GM23338 (cell line): ENCODE results near the gene TRIOBP. TPM values are rescaled to one million over a fixed set of nuclear protein-coding genes. Genes with fewer than 3 reads are reported as not detected.

Experiments
- ATAC-seq: fragments of 200-7000 bp; cut with Tn5 transposase; 3 replicates; pipeline ENCODE4 v1.9.1; 2020
- DNase-seq: peaks from one replicate; pipeline ENCODE4 v3.0.0-alpha.2; 2015; ENCODE audit warnings: low spot score
- H2AFZ ChIP-seq: fragments of 200-600 bp; sonication (generic); 2 replicates; pipeline ENCODE4 v1.8.0; 2016; ENCODE audit warnings: antibody characterized with exemption, mild to moderate bottlenecking, moderate library complexity
- H3F3A ChIP-seq: fragments of 200-600 bp; sonication (generic); replicated peaks from 2 replicates; pipeline ENCODE4 v1.8.0; 2017; ENCODE audit warnings: antibody characterized with exemption, mixed run types, low read depth
- H3K27ac ChIP-seq: fragments of 200-600 bp; sonication (generic); 2 replicates; pipeline ENCODE4 v1.6.1; 2016; ENCODE audit warnings: low read depth
- H3K27me3 ChIP-seq: fragments of 200-600 bp; sonication (generic); 2 replicates; pipeline ENCODE4 v1.8.0; 2016; ENCODE audit warnings: mild to moderate bottlenecking, mixed run types, moderate library complexity; ENCODE audit not compliant: insufficient read depth
- H3K36me3 ChIP-seq: fragments of 200-600 bp; sonication (generic); 2 replicates; pipeline ENCODE4 v1.8.0; 2016; ENCODE audit warnings: mild to moderate bottlenecking; ENCODE audit not compliant: insufficient read depth
- H3K4me1 ChIP-seq: fragments of 200-600 bp; sonication (generic); 2 replicates; pipeline ENCODE4 v1.8.0; 2016; ENCODE audit warnings: mild to moderate bottlenecking, moderate library complexity; ENCODE audit not compliant: insufficient read depth
- H3K4me2 ChIP-seq: fragments of 200-600 bp; sonication (generic); 2 replicates; pipeline ENCODE4 v1.7.1; 2017; ENCODE audit warnings: mixed run types
- H3K4me3 ChIP-seq: fragments of 200-600 bp; sonication (generic); 2 replicates; pipeline ENCODE4 v1.6.1; 2016; ENCODE audit warnings: mixed run types
- H3K79me2 ChIP-seq: fragments of 200-600 bp; sonication (generic); replicated peaks from 2 replicates; pipeline ENCODE4 v1.8.0; 2017; ENCODE audit warnings: mild to moderate bottlenecking; ENCODE audit not compliant: insufficient read depth
- H3K9me2 ChIP-seq: fragments of 200-600 bp; sonication (generic); 2 replicates; pipeline ENCODE4 v1.8.0; 2017; ENCODE audit not compliant: insufficient read depth
- H4K20me1 ChIP-seq: fragments of 200-600 bp; sonication (generic); replicated peaks from 2 replicates; pipeline ENCODE4 v1.8.0; 2017; ENCODE audit warnings: mild to moderate bottlenecking; ENCODE audit not compliant: insufficient read depth
- H3K27ac Mint-ChIP-seq: 2 replicates; pipeline ENCODE4 v1.8.0; 2020; ENCODE audit warnings: inconsistent platforms, mild to moderate bottlenecking, moderate library complexity, mixed read lengths
- H3K27me3 Mint-ChIP-seq: 3 replicates; pipeline ENCODE4 v1.8.0; 2022; ENCODE audit warnings: low read depth, mild to moderate bottlenecking, moderate library complexity, mixed read lengths, inconsistent platforms; ENCODE audit not compliant: insufficient read depth, poor library complexity
- H3K36me3 Mint-ChIP-seq: 3 replicates; pipeline ENCODE4 v1.8.0; 2021; ENCODE audit warnings: low read depth, mild to moderate bottlenecking, inconsistent platforms, moderate library complexity, mixed read lengths
- H3K4me1 Mint-ChIP-seq: 3 replicates; pipeline ENCODE4 v1.8.0; 2020; ENCODE audit warnings: mild to moderate bottlenecking, inconsistent platforms, mixed read lengths
- H3K4me3 Mint-ChIP-seq: 3 replicates; pipeline ENCODE4 v1.8.0; 2021; ENCODE audit warnings: moderate library complexity, mild to moderate bottlenecking, inconsistent platforms, mixed read lengths
- H3K9me3 Mint-ChIP-seq: 3 replicates; pipeline ENCODE4 v1.8.0; 2020; ENCODE audit warnings: moderate library complexity, mild to moderate bottlenecking, inconsistent platforms, mixed read lengths
- CREB1 ChIP-seq: fragments of 250-450 bp; sonication (Bioruptor Pico); IDR thresholded peaks from 2 replicates; pipeline ENCODE4 v1.5.0; 2020; ENCODE audit warnings: low read depth, mild to moderate bottlenecking, moderate library complexity
- CTCF ChIP-seq, 2 experiments: fragments of 200-600 bp in 1 of 2; sonication (generic) in 1 of 2; conservative IDR thresholded peaks; 2 replicates each; pipeline versions ENCODE4 v1.5.1 to v1.6.1; 2016 to 2017; ENCODE audit warnings: antibody characterized with exemption in 2 of 2, low read depth in 2 of 2, mild to moderate bottlenecking in 2 of 2, moderate library complexity in 1 of 2
- EZH2 ChIP-seq: fragments of 200-600 bp; sonication (generic); IDR thresholded peaks from one replicate; pipeline ENCODE4 v1.8.0; 2017; ENCODE audit warnings: antibody characterized with exemption, mild to moderate bottlenecking, low read depth; ENCODE audit not compliant: unreplicated experiment
- EZH2phosphoT487 ChIP-seq: fragments of 200-600 bp; sonication (generic); IDR thresholded peaks from one replicate; pipeline ENCODE4 v1.8.1; 2018; ENCODE audit warnings: antibody characterized with exemption; ENCODE audit not compliant: unreplicated experiment
- JUNB ChIP-seq: IDR thresholded peaks from one replicate; pipeline ENCODE4 v1.6.1; 2016; ENCODE audit warnings: antibody characterized with exemption; ENCODE audit not compliant: unreplicated experiment
- NANOG ChIP-seq: IDR thresholded peaks from 2 replicates; pipeline ENCODE4 v1.6.1; 2016; ENCODE audit warnings: antibody characterized with exemption, borderline replicate concordance
- POLR2AphosphoS5 ChIP-seq: IDR thresholded peaks from 2 replicates; pipeline ENCODE4 v1.6.1; 2016; ENCODE audit warnings: antibody characterized with exemption, low read depth
- STAT1 ChIP-seq: IDR thresholded peaks from one replicate; pipeline ENCODE4 v1.6.1; 2016; ENCODE audit warnings: antibody characterized with exemption; ENCODE audit not compliant: unreplicated experiment
- ZNF114 ChIP-seq: fragments of 250-450 bp; sonication (Bioruptor Pico); IDR thresholded peaks from 2 replicates; pipeline ENCODE4 v1.5.0; 2020; ENCODE audit warnings: mild to moderate bottlenecking, moderate library complexity
- ZNF331 ChIP-seq: fragments of 250-450 bp; sonication (Bioruptor Pico); IDR thresholded peaks from 2 replicates; pipeline ENCODE4 v1.5.0; 2020; ENCODE audit warnings: low read depth, mild to moderate bottlenecking, moderate library complexity
- polyA plus RNA-seq: library from polyadenylated mRNA; unstranded; fragments of >200 nt; fragmentation: Nextera tagmentation; extraction: Ambion mirVana; gene quantifications from 2 replicates; pipeline ENCODE4 v1.2.1, GENCODE V29; 2016
- total RNA-seq: library from RNA; depleted of rRNA; stranded (reverse); fragments of >200 nt; shearing (Covaris generic); gene quantifications from 2 replicates; pipeline ENCODE4 v1.2.3, GENCODE V29; 2014
- TF ChIP-seq, protein P1 (sequence below): fragments of 250-450 bp; sonication (Bioruptor Pico); IDR thresholded peaks from 2 replicates; pipeline ENCODE4 v1.5.0; 2020; ENCODE audit warnings: mild to moderate bottlenecking, moderate library complexity
- TF ChIP-seq, protein P2 (sequence below): IDR thresholded peaks from 2 replicates; pipeline ENCODE4 v1.6.1; 2016; ENCODE audit warnings: antibody characterized with exemption
- TF ChIP-seq, protein P3 (sequence below): IDR thresholded peaks from one replicate; pipeline ENCODE4 v1.6.1; 2018; ENCODE audit warnings: antibody characterized with exemption; ENCODE audit not compliant: unreplicated experiment

Gene TRIOBP
- total and polyA plus RNA-seq, 2 experiments from 2014 or later = 21.4 to 48.4 TPM

- H3K4me1 ChIP-seq = no peaks in the 10 kb centered on the region
- Mint-ChIP-seq H3K36me3 (peaks cover 43% of the 10 kb centered on the region), H3K4me3 (no peak overlapping the region), H3K27me3 (peaks cover 8% of the 10 kb centered on the region), H3K9me3 (no peaks in the 10 kb centered on the region), H3K27ac (no peak overlapping the region), H3K4me1 (peaks cover 8% of the 10 kb centered on the region)
- H3K36me3 ChIP-seq = peaks cover 2% of the 10 kb centered on the region; the same call in 1 of the 2 replicates
- no peak overlapping the region for H3K4me2 ChIP-seq
- no peak overlapping the region for H3K4me3 ChIP-seq
- ATAC-seq (no peak), DNase-seq (no peak)
- H3F3A ChIP-seq = no peaks in the 10 kb centered on the region
- no peaks in the 10 kb centered on the region for H3K27me3 ChIP-seq
- H3K27ac ChIP-seq = no peak overlapping the region
- no peak for TF ChIP-seq ZNF114 (CRISPR knock-in tag)
- no peak for TF ChIP-seq JUNB
- TF ChIP-seq NANOG = no peak
- no peak for TF ChIP-seq EZH2phosphoT487
- no peak for TF ChIP-seq POLR2AphosphoS5
- TF ChIP-seq ZNF331 (CRISPR knock-in tag) = no peak
- no peak for TF ChIP-seq CTCF (conservative IDR thresholded peaks at IDR 0.05; ENCODE audit: low read depth in 2 of 2)
- TF ChIP-seq, protein P1, sequence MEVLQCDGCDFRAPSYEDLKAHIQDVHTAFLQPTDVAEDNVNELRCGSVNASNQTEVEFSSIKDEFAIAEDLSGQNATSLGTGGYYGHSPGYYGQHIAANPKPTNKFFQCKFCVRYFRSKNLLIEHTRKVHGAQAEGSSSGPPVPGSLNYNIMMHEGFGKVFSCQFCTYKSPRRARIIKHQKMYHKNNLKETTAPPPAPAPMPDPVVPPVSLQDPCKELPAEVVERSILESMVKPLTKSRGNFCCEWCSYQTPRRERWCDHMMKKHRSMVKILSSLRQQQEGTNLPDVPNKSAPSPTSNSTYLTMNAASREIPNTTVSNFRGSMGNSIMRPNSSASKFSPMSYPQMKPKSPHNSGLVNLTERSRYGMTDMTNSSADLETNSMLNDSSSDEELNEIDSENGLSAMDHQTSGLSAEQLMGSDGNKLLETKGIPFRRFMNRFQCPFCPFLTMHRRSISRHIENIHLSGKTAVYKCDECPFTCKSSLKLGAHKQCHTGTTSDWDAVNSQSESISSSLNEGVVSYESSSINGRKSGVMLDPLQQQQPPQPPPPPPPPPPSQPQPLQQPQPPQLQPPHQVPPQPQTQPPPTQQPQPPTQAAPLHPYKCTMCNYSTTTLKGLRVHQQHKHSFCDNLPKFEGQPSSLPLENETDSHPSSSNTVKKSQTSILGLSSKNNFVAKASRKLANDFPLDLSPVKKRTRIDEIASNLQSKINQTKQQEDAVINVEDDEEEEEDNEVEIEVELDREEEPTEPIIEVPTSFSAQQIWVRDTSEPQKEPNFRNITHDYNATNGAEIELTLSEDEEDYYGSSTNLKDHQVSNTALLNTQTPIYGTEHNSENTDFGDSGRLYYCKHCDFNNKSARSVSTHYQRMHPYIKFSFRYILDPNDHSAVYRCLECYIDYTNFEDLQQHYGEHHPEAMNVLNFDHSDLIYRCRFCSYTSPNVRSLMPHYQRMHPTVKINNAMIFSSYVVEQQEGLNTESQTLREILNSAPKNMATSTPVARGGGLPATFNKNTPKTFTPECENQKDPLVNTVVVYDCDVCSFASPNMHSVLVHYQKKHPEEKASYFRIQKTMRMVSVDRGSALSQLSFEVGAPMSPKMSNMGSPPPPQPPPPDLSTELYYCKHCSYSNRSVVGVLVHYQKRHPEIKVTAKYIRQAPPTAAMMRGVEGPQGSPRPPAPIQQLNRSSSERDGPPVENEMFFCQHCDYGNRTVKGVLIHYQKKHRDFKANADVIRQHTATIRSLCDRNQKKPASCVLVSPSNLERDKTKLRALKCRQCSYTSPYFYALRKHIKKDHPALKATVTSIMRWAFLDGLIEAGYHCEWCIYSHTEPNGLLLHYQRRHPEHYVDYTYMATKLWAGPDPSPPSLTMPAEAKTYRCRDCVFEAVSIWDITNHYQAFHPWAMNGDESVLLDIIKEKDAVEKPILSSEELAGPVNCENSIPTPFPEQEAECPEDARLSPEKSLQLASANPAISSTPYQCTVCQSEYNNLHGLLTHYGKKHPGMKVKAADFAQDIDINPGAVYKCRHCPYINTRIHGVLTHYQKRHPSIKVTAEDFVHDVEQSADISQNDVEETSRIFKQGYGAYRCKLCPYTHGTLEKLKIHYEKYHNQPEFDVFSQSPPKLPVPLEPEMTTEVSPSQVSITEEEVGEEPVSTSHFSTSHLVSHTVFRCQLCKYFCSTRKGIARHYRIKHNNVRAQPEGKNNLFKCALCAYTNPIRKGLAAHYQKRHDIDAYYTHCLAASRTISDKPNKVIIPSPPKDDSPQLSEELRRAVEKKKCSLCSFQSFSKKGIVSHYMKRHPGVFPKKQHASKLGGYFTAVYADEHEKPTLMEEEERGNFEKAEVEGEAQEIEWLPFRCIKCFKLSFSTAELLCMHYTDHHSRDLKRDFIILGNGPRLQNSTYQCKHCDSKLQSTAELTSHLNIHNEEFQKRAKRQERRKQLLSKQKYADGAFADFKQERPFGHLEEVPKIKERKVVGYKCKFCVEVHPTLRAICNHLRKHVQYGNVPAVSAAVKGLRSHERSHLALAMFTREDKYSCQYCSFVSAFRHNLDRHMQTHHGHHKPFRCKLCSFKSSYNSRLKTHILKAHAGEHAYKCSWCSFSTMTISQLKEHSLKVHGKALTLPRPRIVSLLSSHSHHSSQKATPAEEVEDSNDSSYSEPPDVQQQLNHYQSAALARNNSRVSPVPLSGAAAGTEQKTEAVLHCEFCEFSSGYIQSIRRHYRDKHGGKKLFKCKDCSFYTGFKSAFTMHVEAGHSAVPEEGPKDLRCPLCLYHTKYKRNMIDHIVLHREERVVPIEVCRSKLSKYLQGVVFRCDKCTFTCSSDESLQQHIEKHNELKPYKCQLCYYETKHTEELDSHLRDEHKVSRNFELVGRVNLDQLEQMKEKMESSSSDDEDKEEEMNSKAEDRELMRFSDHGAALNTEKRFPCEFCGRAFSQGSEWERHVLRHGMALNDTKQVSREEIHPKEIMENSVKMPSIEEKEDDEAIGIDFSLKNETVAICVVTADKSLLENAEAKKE (CRISPR knock-in tag) = no peak
- TF ChIP-seq, protein P2, sequence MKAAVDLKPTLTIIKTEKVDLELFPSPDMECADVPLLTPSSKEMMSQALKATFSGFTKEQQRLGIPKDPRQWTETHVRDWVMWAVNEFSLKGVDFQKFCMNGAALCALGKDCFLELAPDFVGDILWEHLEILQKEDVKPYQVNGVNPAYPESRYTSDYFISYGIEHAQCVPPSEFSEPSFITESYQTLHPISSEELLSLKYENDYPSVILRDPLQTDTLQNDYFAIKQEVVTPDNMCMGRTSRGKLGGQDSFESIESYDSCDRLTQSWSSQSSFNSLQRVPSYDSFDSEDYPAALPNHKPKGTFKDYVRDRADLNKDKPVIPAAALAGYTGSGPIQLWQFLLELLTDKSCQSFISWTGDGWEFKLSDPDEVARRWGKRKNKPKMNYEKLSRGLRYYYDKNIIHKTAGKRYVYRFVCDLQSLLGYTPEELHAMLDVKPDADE = no peak
- TF ChIP-seq STAT1 = no peak
- TF ChIP-seq EZH2 = no peak
- no peak for TF ChIP-seq CREB1
- TF ChIP-seq, protein P3, sequence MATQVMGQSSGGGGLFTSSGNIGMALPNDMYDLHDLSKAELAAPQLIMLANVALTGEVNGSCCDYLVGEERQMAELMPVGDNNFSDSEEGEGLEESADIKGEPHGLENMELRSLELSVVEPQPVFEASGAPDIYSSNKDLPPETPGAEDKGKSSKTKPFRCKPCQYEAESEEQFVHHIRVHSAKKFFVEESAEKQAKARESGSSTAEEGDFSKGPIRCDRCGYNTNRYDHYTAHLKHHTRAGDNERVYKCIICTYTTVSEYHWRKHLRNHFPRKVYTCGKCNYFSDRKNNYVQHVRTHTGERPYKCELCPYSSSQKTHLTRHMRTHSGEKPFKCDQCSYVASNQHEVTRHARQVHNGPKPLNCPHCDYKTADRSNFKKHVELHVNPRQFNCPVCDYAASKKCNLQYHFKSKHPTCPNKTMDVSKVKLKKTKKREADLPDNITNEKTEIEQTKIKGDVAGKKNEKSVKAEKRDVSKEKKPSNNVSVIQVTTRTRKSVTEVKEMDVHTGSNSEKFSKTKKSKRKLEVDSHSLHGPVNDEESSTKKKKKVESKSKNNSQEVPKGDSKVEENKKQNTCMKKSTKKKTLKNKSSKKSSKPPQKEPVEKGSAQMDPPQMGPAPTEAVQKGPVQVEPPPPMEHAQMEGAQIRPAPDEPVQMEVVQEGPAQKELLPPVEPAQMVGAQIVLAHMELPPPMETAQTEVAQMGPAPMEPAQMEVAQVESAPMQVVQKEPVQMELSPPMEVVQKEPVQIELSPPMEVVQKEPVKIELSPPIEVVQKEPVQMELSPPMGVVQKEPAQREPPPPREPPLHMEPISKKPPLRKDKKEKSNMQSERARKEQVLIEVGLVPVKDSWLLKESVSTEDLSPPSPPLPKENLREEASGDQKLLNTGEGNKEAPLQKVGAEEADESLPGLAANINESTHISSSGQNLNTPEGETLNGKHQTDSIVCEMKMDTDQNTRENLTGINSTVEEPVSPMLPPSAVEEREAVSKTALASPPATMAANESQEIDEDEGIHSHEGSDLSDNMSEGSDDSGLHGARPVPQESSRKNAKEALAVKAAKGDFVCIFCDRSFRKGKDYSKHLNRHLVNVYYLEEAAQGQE = no peak
- no peaks in the 10 kb centered on the region for H3K79me2 ChIP-seq
- H2AFZ ChIP-seq = no peak overlapping the region
- no peaks in the 10 kb centered on the region for H3K9me2 ChIP-seq
- no peaks in the 10 kb centered on the region for H4K20me1 ChIP-seq
Measured at GRCh38 chr22:37711490-37711889, 14.6 kb downstream of the TRIOBP start.
